GM21360 (cell line): ENCODE measurements around the gene EDIL3.
"Not testable (repeated sequence)": the region's sequence is repeated elsewhere in the genome, so short reads cannot be mapped to it uniquely, and the experiment has no call there.

Experiments used
- ATAC-seq: cut with Tn5 transposase; IDR thresholded peaks from one replicate; pipeline ENCODE4 v1.9.1; 2021; ENCODE audit warnings: mild to moderate bottlenecking, moderate library complexity; ENCODE audit not compliant: unreplicated experiment

EDIL3 gene

DNA sequence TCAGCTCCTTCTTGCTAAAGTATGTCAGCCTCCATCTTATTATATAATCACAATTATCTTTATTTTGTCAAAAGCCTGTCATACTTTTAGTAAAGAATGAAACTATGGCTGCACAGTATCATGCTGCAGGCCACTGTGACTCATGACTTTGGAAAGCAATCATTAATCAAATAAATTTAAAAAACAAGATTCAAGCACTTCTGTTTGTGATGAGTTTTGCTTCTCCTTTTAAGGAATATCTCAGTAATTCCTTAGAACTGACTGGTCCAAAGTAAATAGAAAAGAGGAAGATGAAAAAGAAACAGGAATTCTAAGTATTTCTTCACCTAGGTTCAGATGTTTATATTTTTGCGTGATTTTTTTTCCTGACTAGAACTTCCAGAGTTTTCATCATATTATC is 83.1 kb downstream of the EDIL3 start:
- no peak for ATAC-seq

DNA sequence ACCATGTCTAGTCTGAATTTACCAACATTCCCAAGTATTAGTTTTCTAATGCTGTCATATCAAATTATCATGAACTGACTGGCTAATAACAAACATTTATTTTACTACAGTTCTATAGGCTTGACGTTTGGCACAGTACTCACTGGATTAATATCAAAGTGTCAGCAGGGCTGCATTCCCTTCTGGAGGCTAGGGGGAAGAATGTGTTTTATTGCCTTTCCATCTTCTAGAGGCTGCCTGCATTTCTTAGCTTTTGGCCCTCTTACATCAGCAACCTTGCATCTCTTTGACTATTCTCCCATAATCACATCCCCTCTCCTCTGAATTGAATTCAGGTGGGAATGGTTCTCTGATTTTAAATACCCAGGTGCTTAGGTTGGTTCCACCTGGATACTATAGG is 84.7 kb downstream of the EDIL3 start:
- no peak for ATAC-seq

DNA sequence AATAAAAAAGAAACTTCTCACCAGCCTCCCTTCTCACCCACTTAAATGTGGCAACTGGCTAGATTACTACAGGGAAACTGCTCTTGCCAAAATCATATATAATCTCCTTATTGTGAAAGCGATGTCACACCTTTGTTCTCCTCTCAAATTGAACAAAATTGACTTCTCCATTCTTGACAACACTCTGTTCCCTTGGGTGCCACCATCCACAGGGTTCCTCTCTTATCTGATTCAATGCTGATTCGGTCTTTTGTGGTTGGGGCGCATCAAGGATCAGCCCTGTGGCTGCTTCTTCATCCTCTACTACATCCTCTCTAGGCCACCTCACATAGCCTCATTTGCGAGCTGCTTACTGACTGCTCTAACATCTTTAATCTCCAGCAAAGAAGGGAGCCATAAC is 86.1 kb downstream of the EDIL3 start:
- no peak for ATAC-seq

DNA sequence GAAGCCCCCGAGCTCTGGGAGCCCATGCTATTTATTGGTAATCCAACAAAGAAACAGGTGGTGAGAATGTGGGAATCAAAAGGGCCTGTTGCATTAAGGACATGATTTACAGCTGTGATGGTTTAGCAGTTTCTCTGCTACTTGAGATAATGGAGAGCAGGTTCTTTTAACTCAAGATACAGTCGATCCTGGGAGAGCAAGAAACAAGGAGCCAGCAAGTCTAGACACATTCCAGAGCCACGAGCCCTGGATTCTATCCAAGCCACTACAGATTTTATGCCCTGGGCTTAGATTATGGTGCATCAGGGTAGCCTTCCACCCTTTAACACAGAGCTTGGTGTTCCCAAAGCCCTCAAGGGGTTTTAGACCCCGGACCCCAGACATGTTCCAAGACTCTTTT is 87.0 kb downstream of the EDIL3 start:
- ATAC-seq = not testable (repeated sequence)

DNA sequence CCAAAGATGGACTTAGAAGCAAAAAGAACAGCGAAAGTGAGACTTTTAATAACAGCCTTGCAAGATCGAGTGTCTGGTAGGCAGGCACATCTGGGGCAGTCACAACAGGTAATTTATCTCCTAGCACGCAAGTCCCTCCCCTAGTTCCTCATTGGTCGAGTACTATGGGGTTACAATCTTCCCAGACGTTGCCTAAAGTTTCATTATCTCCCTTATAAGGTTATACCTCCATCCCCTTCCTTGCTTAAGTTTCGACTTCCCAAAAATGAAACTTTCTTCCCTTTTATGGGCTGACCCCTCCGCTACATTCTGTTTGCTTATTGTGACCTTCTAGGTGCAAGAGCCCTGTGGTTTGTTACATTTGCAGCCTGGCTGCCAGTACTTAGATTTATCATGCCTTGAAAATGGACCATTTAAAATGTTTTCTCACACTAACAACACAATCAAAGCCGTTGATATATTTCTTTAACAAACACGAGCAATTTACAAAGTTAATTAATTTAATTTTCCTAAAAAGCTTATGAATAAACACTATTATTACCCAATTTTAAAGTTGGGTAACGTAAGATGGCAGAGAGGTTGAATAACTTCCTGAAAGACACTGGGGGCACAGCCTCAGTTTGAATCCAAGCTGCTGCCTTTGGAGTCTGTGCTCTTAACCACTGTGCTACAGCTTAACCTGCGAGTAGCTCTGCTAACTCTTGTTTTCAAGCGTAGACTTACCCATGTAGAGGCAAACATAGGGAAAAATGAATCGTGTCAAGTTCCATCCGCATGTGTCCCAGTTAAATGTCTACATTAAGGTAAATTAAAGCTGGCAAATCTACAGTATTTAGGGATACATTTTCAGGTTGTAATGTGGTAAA is 91.7 kb downstream of the EDIL3 start:
- ATAC-seq = no peak

GRCh38 chr5:84292000-84292642 is 92.6 kb downstream of the EDIL3 start:
- ATAC-seq = no peak

GRCh38 chr5:84290673-84291072 is 94.0 kb downstream of the EDIL3 start:
- no peak for ATAC-seq

DNA sequence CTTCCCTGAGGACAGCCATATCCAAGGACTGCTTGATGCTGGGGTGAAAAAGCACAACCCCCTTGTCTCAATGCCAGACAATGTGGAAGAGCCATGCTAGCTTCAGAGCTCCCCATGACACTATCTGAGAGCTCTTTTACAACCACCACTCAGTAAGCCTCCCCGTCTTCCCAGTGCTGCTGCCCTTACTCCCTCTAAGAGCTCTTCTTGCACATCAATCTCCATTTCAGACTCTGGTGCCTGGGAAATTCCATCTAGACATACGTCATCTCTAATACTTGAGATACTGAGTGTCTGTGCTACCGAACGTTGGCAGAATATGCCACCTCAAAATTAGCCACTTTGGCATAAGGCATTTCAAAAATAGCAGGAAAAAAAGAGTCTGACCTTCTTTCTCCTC is 94.5 kb downstream of the EDIL3 start:
- ATAC-seq = no peak

DNA sequence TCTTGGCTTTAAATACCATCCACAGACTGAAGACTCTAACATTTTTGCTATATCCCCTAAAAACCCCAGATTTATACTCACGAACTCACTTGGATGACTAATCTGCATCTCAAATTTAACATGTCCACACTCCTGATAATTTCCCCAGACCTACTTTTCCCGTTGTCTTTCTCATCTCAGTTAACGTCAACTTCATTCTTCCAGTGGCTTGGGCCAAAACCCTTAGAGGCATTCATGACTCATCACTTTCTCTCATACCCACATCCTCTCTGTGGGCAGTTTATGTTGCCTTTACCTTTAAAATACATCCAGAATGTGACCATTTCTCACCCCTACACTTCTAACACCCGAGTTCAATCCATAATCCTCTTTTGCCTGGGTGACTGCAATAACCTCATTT is 96.7 kb downstream of the EDIL3 start:
- ATAC-seq = peak; percentile 81

DNA sequence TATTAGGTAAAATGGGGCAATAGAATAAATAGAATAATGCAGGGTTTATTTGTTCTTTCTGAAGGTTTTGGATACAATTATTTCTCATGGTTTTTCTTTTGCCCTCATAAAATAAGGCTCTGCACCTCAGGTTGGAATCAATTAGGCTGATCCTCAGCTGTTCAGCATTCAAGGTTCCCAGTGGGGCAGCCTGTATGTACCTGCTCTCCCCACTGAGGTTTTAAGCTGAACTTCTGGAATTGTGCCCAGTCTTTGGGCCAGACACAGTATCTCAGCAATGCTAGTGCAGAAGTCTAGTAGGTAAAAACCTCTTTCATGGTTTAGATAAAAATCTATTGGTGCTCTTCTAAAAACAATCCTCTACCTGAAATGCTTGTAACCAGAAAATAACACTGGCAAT is 98.0 kb downstream of the EDIL3 start:
- no peak for ATAC-seq

DNA sequence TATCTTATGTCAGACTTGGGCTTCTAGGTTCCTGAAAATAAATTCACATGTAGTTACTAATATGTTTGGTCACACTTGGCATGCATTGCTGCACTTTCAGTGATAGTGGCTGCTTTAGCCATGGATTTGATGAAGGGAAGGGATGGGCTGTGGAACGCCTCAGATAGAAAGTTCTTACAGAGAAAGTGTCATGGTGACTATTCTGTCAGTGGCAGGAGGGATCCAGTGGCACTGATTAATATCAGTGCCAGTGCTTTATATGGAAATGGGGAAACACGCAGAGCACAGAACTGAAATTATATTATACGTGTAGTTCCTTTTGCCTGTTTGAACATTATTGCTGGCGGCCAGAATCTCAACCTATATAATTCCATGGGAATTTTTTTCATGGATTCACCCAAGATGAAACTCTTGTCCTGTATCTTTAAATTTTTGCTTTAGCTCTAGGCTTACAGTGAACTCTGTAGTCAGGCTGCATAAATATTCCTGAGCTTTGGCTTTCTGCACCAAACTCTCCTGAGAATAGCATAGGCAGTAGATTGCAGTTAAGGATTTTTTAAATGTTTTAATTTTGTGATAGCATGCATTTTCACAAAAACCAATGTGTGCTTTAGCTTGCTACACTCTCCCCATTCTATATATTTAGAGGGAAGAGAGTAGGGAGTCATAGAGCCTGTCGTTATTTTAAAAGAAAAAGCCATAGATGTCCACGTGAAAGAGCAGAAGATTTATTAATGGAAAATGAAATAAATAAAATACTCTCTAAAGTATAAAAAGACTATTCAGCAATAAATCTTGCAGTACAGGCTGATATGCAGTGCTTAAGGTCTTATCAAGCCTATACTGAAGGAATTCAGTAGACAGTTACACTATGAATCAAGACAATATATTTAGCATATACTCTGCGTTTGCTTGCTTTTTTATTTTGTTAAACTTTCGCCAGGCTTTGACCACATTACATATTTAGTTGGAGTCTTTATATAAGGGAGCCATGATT is 98.7 kb downstream of the EDIL3 start:
- no peak for ATAC-seq

GRCh38 chr5:84281383-84281782 is 103.3 kb downstream of the EDIL3 start:
- ATAC-seq = no peak

DNA sequence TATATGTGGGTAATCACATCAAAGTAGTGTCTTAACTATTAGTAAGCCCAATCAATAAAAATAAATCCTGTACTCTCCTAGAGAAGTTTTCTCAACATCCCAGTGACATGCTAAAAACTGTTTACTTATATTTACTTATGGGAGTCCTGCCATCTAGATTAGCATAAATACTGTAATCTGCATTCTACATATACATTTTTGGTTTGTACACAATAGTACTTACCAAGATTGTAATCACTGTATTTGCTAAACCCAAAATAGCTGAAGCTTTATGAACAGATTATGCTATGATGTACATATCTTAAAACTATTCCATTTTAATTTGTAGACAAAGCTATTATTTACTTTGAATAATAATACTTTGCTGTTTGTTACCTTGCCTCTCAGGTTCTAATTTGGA is 105.4 kb downstream of the EDIL3 start:
- ATAC-seq = no peak

GRCh38 chr5:84275609-84276008 is 109.1 kb downstream of the EDIL3 start:
- ATAC-seq = no peak

DNA sequence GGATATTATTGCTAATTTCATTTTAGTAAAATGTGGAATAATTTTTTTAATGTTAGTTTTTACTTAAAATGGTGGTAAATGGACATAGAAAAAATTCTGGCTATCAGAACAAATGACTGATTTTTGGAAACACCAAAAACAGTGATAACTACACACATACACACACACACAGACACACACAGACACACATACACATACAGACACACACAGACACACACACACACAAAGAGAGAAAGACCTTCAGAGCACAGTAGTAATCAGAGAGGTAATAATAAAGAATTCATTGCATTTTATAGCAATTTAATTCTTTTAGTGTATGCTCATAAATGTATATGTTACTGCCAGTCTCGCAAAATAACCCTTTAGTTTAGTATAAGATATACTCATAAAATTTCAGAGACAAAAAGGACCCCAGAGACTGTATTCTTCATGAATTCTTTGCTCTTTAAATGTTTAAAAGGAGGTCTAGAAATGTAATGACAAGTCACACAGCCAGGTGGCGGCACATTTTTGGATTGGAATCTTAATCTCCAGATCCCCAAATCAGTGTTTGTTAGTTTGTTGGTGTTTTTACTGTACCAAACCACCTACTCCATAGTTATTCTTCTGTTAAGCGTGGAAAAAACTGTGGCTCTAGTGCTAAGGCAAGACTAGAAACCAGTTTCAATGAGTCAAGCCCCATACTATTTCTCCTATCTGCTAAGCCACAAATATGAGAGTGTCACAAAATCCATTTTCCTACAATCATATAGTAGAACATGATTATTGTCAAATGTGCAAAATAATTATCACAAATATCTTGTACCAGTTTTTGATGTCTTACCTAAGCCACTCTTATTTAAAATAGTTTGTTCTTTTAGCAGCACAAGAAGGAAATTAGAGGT is 109.9 kb downstream of the EDIL3 start:
- peak; percentile 57 for ATAC-seq

- ATAC-seq = no peak
These were observed 111.2 kb downstream of the EDIL3 start for GRCh38 chr5:84273517-84273883.

GRCh38 chr5:84272771-84273516 is 111.7 kb downstream of the EDIL3 start:
- ATAC-seq = no peak

DNA sequence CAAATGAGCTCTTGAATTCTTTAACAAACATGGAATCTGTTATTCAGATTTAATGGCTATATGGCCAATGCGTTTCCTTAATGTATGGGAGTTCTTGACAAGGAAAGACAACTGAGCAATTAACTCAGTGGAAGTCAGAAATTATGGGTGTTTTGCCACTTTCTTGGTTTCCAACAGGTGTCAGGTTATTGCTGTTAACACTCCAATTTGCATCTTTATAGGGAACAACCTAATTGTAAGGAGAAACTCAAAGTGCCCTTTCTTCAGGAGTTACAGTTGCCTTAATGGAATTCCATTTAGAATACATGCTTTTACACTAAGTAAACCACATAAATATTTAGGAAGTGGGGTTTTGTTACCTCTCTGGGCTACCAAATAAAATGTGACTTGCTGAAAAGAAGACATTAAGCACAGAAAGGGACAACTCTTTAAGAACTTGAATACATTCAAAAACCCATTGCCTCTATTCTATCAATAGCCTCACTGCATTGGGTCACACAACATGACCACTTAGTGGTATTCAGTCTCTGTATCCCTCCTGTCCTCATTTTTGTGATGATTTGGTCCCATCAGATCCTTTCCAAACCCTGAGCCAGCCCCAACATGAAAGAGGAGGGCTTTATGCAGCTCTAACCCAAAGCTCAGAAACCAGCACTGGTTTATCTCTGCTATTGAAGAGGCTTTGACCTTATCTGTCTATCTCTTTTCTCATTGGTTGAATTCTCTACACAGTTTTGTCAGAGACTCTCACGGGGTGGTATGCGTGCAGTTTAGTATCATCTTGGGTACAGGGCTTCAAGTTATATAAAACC is 118.7 kb downstream of the EDIL3 start:
- no peak for ATAC-seq

- ATAC-seq = no peak
These were observed 119.5 kb downstream of the EDIL3 start for GRCh38 chr5:84265130-84265529.
